Caco-2 (cell line): ENCODE results near the gene ACP6. TPM values are rescaled to one million over a fixed set of nuclear protein-coding genes. Genes with fewer than 3 reads are reported as not detected.

Source experiments
- BruUV-seq: library from RNA; stranded (reverse); fragments of 400-500 nt; replicated peaks from 2 replicates; lab custom pipeline; 2021; lab: Mats Ljungman, UMichigan
- CTCF ChIA-PET: fragments of 300-600 bp; sonication (Branson Sonifier 250); formaldehyde crosslinking; loops from one replicate; lab custom pipeline; 2022; ENCODE audit warnings: antibody characterized with exemption; lab: Charles Lee
- POLR2A ChIA-PET: fragments of 300-600 bp; sonication (Branson Sonifier 250); formaldehyde crosslinking; loops from one replicate; lab custom pipeline; 2022; ENCODE audit warnings: antibody characterized with exemption; lab: Charles Lee
- DNase-seq, 2 experiments: peaks; one replicate each; pipeline versions ENCODE4 v3.0.0 to v3.0.0-alpha.2; 2020 to 2022
- H3K27me3 ChIP-seq: replicated peaks from 2 replicates; pipeline ENCODE4 v1.6.0; 2011; ENCODE audit warnings: low read length; ENCODE audit not compliant: control insufficient read depth, insufficient read depth
- H3K36me3 ChIP-seq: 2 replicates; pipeline ENCODE4 v1.5.1; 2011; ENCODE audit warnings: low read length; ENCODE audit not compliant: control insufficient read depth, insufficient read depth
- H3K4me1 ChIP-seq: fragments of 250-450 bp; sonication (Bioruptor Pico); 2 replicates; pipeline ENCODE4 v1.5.1; 2020; ENCODE audit warnings: mild to moderate bottlenecking
- H3K4me3 ChIP-seq: 2 replicates; pipeline ENCODE4 v1.5.1; 2011; ENCODE audit warnings: low read depth, mild to moderate bottlenecking, control low read depth, low read length
- H3K9me3 ChIP-seq: fragments of 250-450 bp; sonication (Bioruptor Pico); 2 replicates; pipeline ENCODE4 v1.5.1; 2020; ENCODE audit warnings: mild to moderate bottlenecking, moderate library complexity
- H3K27ac Mint-ChIP-seq: one replicate; pipeline ENCODE4 v1.8.0; 2022; ENCODE audit warnings: mixed read lengths; ENCODE audit not compliant: unreplicated experiment
- H3K27me3 Mint-ChIP-seq: one replicate; pipeline ENCODE4 v1.8.0; 2022; ENCODE audit warnings: mixed read lengths; ENCODE audit not compliant: insufficient read depth, unreplicated experiment
- H3K36me3 Mint-ChIP-seq: one replicate; pipeline ENCODE4 v1.8.0; 2022; ENCODE audit warnings: mild to moderate bottlenecking, mixed read lengths; ENCODE audit not compliant: insufficient read depth, unreplicated experiment
- H3K4me1 Mint-ChIP-seq: one replicate; pipeline ENCODE4 v1.8.0; 2022; ENCODE audit warnings: low read depth, mixed read lengths; ENCODE audit not compliant: unreplicated experiment
- H3K4me3 Mint-ChIP-seq: one replicate; pipeline ENCODE4 v1.8.0; 2022; ENCODE audit warnings: mild to moderate bottlenecking, moderate library complexity, mixed read lengths; ENCODE audit not compliant: unreplicated experiment
- H3K9me3 Mint-ChIP-seq: one replicate; pipeline ENCODE4 v1.8.0; 2022; ENCODE audit warnings: mixed read lengths; ENCODE audit not compliant: unreplicated experiment
- intact Hi-C: fragments of 100-400 bp; cut with micrococcal nuclease; formaldehyde crosslinking; loops from one replicate; pipeline ENCODE4 v1.10.0; 2022; ENCODE audit not compliant: unreplicated experiment
- total RNA-seq: library from RNA; stranded (reverse); gene quantifications from 2 replicates; pipeline ENCODE4 v1.2.3, GENCODE V29; 2022
- TF ChIP-seq, protein P1 (sequence below), 2 experiments: fragments of 200-600 bp in 1 of 2; IDR thresholded peaks; 1 replicate in 1 of 2; 2 replicates in 1 of 2; pipeline versions ENCODE4 v1.5.1 to v1.8.0; 2011 to 2022; ENCODE audit warnings: antibody characterized with exemption in 1 of 2, control low read depth in 1 of 2, inconsistent platforms in 1 of 2, low read depth in 1 of 2, low read length in 1 of 2, mild to moderate bottlenecking in 1 of 2, moderate library complexity in 1 of 2; ENCODE audit not compliant: insufficient read depth in 1 of 2, severe bottlenecking in 1 of 2, unreplicated experiment in 1 of 2

Gene ACP6
- total RNA-seq, 1 experiment from 2014 or later: 24.6 TPM

DNA sequence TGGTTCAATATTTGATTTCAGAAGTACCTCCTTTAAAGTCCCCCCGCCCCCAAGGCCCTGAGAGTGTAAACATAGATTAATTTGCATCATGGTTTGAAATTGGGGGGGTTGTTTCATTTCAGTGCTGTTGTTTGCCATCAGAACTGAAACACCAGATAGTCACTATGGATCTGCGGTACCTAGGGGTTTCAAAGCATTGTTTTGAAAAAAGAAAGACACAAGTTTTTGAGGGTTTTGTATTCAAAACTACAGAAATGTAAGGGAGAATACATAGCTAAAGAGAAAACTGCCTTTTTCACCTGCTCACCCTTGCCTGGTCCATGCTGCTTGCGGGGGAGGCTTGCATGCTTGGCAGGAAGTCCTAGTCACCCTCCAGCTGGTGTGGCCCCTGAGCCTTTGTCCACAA lies 59.3 kb downstream of the ACP6 start:
- Histone ChIP-seq H3K4me1 (peaks cover 21% of the 10 kb centered on the region), H3K9me3 (no peaks in the 10 kb centered on the region), H3K27me3 (no peaks in the 10 kb centered on the region), H3K4me3 (no peak overlapping the region), H3K36me3 (peaks cover 1% of the 10 kb centered on the region; the same call in 1 of the 2 replicates)
- BruUV-seq: no TSS peak
- Mint-ChIP-seq H3K4me1 (peaks cover 19% of the 10 kb centered on the region), H3K4me3 (no peak overlapping the region), H3K27ac (no peak overlapping the region), H3K27me3 (no peaks in the 10 kb centered on the region), H3K9me3 (no peaks in the 10 kb centered on the region), H3K36me3 (peaks cover 13% of the 10 kb centered on the region)
- TF ChIP-seq, protein P1, sequence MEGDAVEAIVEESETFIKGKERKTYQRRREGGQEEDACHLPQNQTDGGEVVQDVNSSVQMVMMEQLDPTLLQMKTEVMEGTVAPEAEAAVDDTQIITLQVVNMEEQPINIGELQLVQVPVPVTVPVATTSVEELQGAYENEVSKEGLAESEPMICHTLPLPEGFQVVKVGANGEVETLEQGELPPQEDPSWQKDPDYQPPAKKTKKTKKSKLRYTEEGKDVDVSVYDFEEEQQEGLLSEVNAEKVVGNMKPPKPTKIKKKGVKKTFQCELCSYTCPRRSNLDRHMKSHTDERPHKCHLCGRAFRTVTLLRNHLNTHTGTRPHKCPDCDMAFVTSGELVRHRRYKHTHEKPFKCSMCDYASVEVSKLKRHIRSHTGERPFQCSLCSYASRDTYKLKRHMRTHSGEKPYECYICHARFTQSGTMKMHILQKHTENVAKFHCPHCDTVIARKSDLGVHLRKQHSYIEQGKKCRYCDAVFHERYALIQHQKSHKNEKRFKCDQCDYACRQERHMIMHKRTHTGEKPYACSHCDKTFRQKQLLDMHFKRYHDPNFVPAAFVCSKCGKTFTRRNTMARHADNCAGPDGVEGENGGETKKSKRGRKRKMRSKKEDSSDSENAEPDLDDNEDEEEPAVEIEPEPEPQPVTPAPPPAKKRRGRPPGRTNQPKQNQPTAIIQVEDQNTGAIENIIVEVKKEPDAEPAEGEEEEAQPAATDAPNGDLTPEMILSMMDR (IDR thresholded peaks at IDR 0.05; ENCODE audit: insufficient read depth in 1 of 2, low read depth in 1 of 2, low read length in 1 of 2, severe bottlenecking in 1 of 2, unreplicated experiment in 1 of 2): no peak
- ChIA-PET CTCF (no interaction called here), POLR2A (interaction anchor here (2.8 kb wide), 1 partner anchor 11 kb away, joined by 20 read pairs; no protein-coding TSS in a partner anchor)
- no peak for DNase-seq
- intact Hi-C loops: no loop called here

DNA sequence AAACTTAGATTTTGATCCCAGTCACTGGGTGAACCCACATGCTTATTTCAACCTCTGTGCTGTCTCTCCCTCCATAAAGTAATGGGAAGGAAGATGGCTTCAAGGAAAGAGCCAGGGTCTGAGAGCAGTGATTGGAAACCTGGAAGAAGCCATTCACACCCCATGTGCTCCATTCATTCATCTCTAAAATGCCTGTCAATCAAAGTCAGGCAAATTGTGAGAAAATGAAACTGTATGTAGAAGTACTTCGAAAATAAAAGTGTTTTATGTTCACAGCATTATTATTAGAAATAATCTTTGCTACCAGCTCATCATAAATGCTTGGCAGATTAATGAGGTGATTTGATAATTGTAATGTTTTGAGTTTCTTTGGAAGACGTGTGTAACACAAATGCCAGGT lies 61.0 kb downstream of the ACP6 start:
- H3K36me3 ChIP-seq: no peaks in the 10 kb centered on the region; the same call in 1 of the 2 replicates
- ChIA-PET POLR2A (no interaction called here), CTCF (no interaction called here)

DNA sequence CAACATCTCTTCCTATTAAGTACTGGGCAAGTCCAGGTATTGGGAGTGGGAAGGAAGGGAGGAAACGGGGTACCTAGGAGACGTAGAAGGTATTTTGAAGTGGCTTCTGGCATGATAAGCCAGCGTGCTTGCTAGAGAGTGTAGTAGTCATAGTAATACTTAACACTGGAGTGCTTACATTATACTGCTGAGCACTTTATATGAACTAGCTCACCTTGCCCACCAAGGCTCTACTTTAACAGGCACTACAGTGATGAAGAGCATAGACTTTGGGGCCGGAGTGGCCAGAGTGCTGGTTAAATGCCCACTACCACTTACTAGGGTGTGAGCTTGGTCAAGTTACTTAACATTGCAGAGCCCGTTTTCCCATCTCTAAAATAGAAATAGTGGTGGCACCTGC lies 61.7 kb downstream of the ACP6 start:
- intact Hi-C loops: no loop called here
- Mint-ChIP-seq H3K27me3 (no peaks in the 10 kb centered on the region), H3K4me1 (peaks cover 19% of the 10 kb centered on the region), H3K36me3 (peaks cover 8% of the 10 kb centered on the region), H3K9me3 (no peaks in the 10 kb centered on the region), H3K4me3 (no peak overlapping the region), H3K27ac (no peak overlapping the region)
- no TSS peak for BruUV-seq
- H3K27me3 ChIP-seq: no peaks in the 10 kb centered on the region
- H3K4me3 ChIP-seq: no peak overlapping the region
- no peaks in the 10 kb centered on the region for H3K9me3 ChIP-seq
- H3K36me3 ChIP-seq: no peaks in the 10 kb centered on the region; the same call in 1 of the 2 replicates
- H3K4me1 ChIP-seq: peaks cover 21% of the 10 kb centered on the region
- POLR2A ChIA-PET: no interaction called here
- CTCF ChIA-PET: no interaction called here
- TF ChIP-seq, protein P1 (IDR thresholded peaks at IDR 0.05; ENCODE audit: insufficient read depth in 1 of 2, low read depth in 1 of 2, low read length in 1 of 2, severe bottlenecking in 1 of 2, unreplicated experiment in 1 of 2): no peak
- no peak for DNase-seq

More for the DNA sequence above, 61.0 kb downstream of the ACP6 start:
- Mint-ChIP-seq H3K4me3 (no peak overlapping the region), H3K27me3 (no peaks in the 10 kb centered on the region), H3K9me3 (no peaks in the 10 kb centered on the region), H3K4me1 (peaks cover 19% of the 10 kb centered on the region), H3K27ac (no peak overlapping the region), H3K36me3 (peaks cover 8% of the 10 kb centered on the region)
- no peaks in the 10 kb centered on the region for H3K27me3 ChIP-seq
- peaks cover 21% of the 10 kb centered on the region for H3K4me1 ChIP-seq
- no peak for DNase-seq
- intact Hi-C loops: no loop called here
- no TSS peak for BruUV-seq
- TF ChIP-seq, protein P1 (IDR thresholded peaks at IDR 0.05; ENCODE audit: insufficient read depth in 1 of 2, low read depth in 1 of 2, low read length in 1 of 2, severe bottlenecking in 1 of 2, unreplicated experiment in 1 of 2): no peak
- H3K9me3 ChIP-seq: no peaks in the 10 kb centered on the region
- no peak overlapping the region for H3K4me3 ChIP-seq
